K562 (cell line): ENCODE measurements around the gene ZKSCAN1. TPM values are rescaled to one million over a fixed set of nuclear protein-coding genes. Genes with fewer than 3 reads are reported as not detected.

Experiments
- C11orf30 ChIP-seq: fragments of 450-650 bp; IDR thresholded peaks from 2 replicates; pipeline ENCODE4 v1.6.1; 2016; ENCODE audit warnings: low read depth, mild to moderate bottlenecking
- CBFA2T3 ChIP-seq: fragments of 450-650 bp; IDR thresholded peaks from 2 replicates; pipeline ENCODE4 v1.6.1; 2017
- CBX5 ChIP-seq: IDR thresholded peaks from 2 replicates; pipeline ENCODE4 v1.6.1; 2014; ENCODE audit warnings: low read depth, borderline replicate concordance
- CC2D1A ChIP-seq: fragments of 450-650 bp; IDR thresholded peaks from 2 replicates; pipeline ENCODE4 v1.6.1; 2017; ENCODE audit warnings: mild to moderate bottlenecking
- EP300 ChIP-seq: IDR thresholded peaks from 2 replicates; pipeline ENCODE4 v1.6.1; 2012; ENCODE audit warnings: low read length, improper control_type of control experiment
- FOXJ3 ChIP-seq: sonication (generic); formaldehyde crosslinking; IDR thresholded peaks from 2 replicates; pipeline ENCODE4 v1.4.0; 2020; ENCODE audit warnings: mild to moderate bottlenecking, missing genetic modification reagents
- FOXM1 ChIP-seq, 2 experiments: fragments of 450-650 bp in 1 of 2; sonication (generic) in 1 of 2; formaldehyde crosslinking in 1 of 2; IDR thresholded peaks; 2 replicates each; pipeline versions ENCODE4 v1.6.1 to v1.9.0; 2017 to 2022; ENCODE audit warnings: low read depth in 2 of 2, mild to moderate bottlenecking in 2 of 2, missing genetic modification reagents in 1 of 2, moderate library complexity in 1 of 2
- POLR2AphosphoS5 ChIP-seq: IDR thresholded peaks from 2 replicates; pipeline ENCODE4 v1.6.1; 2011; ENCODE audit warnings: mild to moderate bottlenecking, low read depth, low read length, moderate library complexity; ENCODE audit not compliant: control insufficient read depth, insufficient read depth
- RREB1 ChIP-seq: fragments of 250-450 bp; sonication (Bioruptor Pico); IDR thresholded peaks from 2 replicates; pipeline ENCODE4 v1.4.0; 2020
- TAL1 ChIP-seq: fragments of 450-650 bp; IDR thresholded peaks from 2 replicates; pipeline ENCODE4 v1.6.1; 2016; ENCODE audit warnings: mild to moderate bottlenecking
- TCF3 ChIP-seq: sonication (generic); formaldehyde crosslinking; IDR thresholded peaks from 2 replicates; pipeline ENCODE4 v1.4.0; 2020; ENCODE audit warnings: mild to moderate bottlenecking, missing genetic modification reagents
- TEAD4 ChIP-seq, 2 experiments: sonication (generic) in 1 of 2; formaldehyde crosslinking in 1 of 2; IDR thresholded peaks; 2 replicates each; pipeline versions ENCODE4 v1.6.1 to v1.8.0; 2012 to 2022; ENCODE audit warnings: borderline replicate concordance in 1 of 2, inconsistent platforms in 1 of 2, low read length in 1 of 2, mild to moderate bottlenecking in 1 of 2, missing genetic modification reagents in 1 of 2
- YY1 ChIP-seq, 3 experiments: IDR thresholded peaks; 2 replicates each; pipeline ENCODE4 v1.6.1; 2011; ENCODE audit warnings: low read length in 2 of 3, mild to moderate bottlenecking in 2 of 3, moderate library complexity in 2 of 3, borderline replicate concordance in 1 of 3, control low read depth in 1 of 3, low read depth in 1 of 3; ENCODE audit not compliant: insufficient read depth in 3 of 3, insufficient replicate concordance in 2 of 3, control insufficient read depth in 1 of 3, insufficient read length in 1 of 3; ENCODE audit errors: extremely low read depth in 1 of 3
- ZSCAN32 ChIP-seq: fragments of 450-650 bp; formaldehyde crosslinking; IDR thresholded peaks from 2 replicates; pipeline ENCODE4 v1.4.0; 2020; ENCODE audit warnings: mild to moderate bottlenecking, moderate library complexity
- polyA plus RNA-seq, 8 experiments: library from polyadenylated mRNA; depleted of rRNA in 4 of 8; stranded (reverse) in 5 of 8; unstranded in 3 of 8; fragments of >200 nt; fragmentation: Nextera tagmentation in 2 of 8; fragmentation: Illumina TruSeq in 1 of 8; extraction: Ambion mirVana in 2 of 8; extraction: Trizol in 1 of 8; gene quantifications; 2 replicates each; pipeline versions ENCODE4 v1.2.1 to v1.2.3, GENCODE V29; 2011 to 2014; ENCODE audit warnings: inconsistent platforms in 1 of 8, missing spikeins in 1 of 8
- total RNA-seq, 7 experiments: library from RNA; depleted of rRNA in 6 of 7; stranded (reverse); fragments of >200 nt in 6 of 7; fragmentation: Illumina TruSeq in 2 of 7; extraction: Trizol in 2 of 7; gene quantifications; 2 replicates each; pipeline versions ENCODE4 v1.2.1 to v1.2.3, GENCODE V29; 2011 to 2021; ENCODE audit warnings: low replicate concordance in 1 of 7
- TF ChIP-seq, protein P1 (sequence below): sonication (generic); IDR thresholded peaks from 2 replicates; pipeline ENCODE4 v1.6.1; 2016
- TF ChIP-seq, protein P2 (sequence below), 2 experiments: fragments of 150-350 bp in 1 of 2; IDR thresholded peaks; 2 replicates each; pipeline ENCODE4 v1.6.1; 2012 to 2016; ENCODE audit warnings: low read depth in 2 of 2, low read length in 2 of 2, mild to moderate bottlenecking in 1 of 2, moderate library complexity in 1 of 2

Gene ZKSCAN1
- total and polyA plus RNA-seq, 9 of the 15 experiments (the other 6 are each of a cell fraction or from before 2014, with no cell fraction given) = 5.3 to 43.0 (median 23.2) TPM

DNA sequence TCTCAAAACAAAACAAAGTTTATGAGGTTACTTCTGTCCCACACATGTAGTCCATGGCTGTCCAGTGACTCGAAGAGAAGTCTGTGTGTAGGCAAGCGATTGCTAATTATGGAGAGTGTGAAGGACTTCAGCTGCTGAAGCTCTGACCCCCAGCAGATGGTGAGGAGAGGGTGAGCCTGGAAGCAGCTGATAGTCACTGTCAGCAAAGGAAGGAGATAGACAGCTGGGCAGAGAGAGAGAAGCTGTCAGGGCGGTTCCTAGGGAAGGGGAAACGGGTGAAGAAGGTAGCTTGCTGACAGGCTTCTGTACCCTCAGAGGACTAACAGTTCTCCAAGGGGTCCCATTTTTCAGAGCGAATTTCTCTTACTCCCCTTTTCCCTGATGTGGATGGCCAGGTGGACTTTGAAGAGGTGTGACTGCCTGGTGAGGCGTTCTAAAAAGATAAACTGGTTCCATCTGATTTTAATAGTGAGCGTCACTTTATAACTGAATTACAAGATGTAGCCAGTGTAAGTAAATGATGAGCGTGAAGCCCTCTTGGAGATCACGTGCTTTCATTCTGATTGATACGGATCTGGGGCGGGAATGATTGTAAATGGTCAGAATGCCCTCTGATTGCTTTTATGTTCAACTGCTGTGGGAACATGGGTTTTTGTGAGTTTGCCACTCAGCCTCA lies 46.3 kb downstream of the ZKSCAN1 start (continued):
- TF ChIP-seq FOXM1 (IDR thresholded peaks at IDR 0.05; ENCODE audit: low read depth) (peak; percentile 57; the same call in 1 of the 2 replicates), FOXM1 (CRISPR knock-in tag; IDR thresholded peaks at IDR 0.05; ENCODE audit: low read depth) (no peak), CBFA2T3 (peak; percentile 97), TEAD4 (IDR thresholded peaks at IDR 0.05; ENCODE audit: low read length) (peak; percentile 91), TEAD4 (CRISPR knock-in tag; IDR thresholded peaks at IDR 0.05; ENCODE audit: borderline replicate concordance) (no peak), C11orf30 (no peak), TAL1 (peak; percentile 93), EP300 (peak; percentile 62; the same call in 1 of the 2 replicates), YY1 (IDR thresholded peaks at IDR 0.05; ENCODE audit: borderline replicate concordance in 1 of 3, control insufficient read depth in 1 of 3, extremely low read depth in 1 of 3, insufficient read depth in 3 of 3, insufficient read length in 1 of 3, insufficient replicate concordance in 2 of 3, low read depth in 1 of 3, low read length in 2 of 3) (peak in 1 of 3 experiments; percentile 8), TCF3 (CRISPR knock-in tag) (peak; percentile 96), CC2D1A (peak; percentile 91; the same call in 1 of the 2 replicates), ZSCAN32 (CRISPR knock-in tag) (no peak), RREB1 (CRISPR knock-in tag) (no peak), FOXJ3 (CRISPR knock-in tag) (no peak), POLR2AphosphoS5 (peak; percentile 92), CBX5 (no peak)
- TF ChIP-seq, protein P1, sequence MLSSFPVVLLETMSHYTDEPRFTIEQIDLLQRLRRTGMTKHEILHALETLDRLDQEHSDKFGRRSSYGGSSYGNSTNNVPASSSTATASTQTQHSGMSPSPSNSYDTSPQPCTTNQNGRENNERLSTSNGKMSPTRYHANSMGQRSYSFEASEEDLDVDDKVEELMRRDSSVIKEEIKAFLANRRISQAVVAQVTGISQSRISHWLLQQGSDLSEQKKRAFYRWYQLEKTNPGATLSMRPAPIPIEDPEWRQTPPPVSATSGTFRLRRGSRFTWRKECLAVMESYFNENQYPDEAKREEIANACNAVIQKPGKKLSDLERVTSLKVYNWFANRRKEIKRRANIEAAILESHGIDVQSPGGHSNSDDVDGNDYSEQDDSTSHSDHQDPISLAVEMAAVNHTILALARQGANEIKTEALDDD = no peak
- TF ChIP-seq, protein P2, sequence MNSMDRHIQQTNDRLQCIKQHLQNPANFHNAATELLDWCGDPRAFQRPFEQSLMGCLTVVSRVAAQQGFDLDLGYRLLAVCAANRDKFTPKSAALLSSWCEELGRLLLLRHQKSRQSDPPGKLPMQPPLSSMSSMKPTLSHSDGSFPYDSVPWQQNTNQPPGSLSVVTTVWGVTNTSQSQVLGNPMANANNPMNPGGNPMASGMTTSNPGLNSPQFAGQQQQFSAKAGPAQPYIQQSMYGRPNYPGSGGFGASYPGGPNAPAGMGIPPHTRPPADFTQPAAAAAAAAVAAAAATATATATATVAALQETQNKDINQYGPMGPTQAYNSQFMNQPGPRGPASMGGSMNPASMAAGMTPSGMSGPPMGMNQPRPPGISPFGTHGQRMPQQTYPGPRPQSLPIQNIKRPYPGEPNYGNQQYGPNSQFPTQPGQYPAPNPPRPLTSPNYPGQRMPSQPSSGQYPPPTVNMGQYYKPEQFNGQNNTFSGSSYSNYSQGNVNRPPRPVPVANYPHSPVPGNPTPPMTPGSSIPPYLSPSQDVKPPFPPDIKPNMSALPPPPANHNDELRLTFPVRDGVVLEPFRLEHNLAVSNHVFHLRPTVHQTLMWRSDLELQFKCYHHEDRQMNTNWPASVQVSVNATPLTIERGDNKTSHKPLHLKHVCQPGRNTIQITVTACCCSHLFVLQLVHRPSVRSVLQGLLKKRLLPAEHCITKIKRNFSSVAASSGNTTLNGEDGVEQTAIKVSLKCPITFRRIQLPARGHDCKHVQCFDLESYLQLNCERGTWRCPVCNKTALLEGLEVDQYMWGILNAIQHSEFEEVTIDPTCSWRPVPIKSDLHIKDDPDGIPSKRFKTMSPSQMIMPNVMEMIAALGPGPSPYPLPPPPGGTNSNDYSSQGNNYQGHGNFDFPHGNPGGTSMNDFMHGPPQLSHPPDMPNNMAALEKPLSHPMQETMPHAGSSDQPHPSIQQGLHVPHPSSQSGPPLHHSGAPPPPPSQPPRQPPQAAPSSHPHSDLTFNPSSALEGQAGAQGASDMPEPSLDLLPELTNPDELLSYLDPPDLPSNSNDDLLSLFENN (IDR thresholded peaks at IDR 0.05; ENCODE audit: low read depth in 2 of 2, low read length in 2 of 2) = peak in 1 of 2 experiments; percentile 63; a peak in 1 of 4 replicates
